ENCODE results near the gene FLG2.
"Not testable (repeated sequence)": the region's sequence is repeated elsewhere in the genome, so short reads cannot be mapped to it uniquely, and the experiment has no call there.

- TF ChIP-seq CTCF, POLR2A (IDR thresholded peaks at IDR 0.05): not testable (repeated sequence)
Measured at GRCh38 chr1:152307970-152308369, 51.8 kb downstream of the FLG2 start.

All from tibial nerve (tissue), 3 donors.